OCI-LY3 (cell line): ENCODE results near the gene TMEM240.

ENCODE experiments used
- H2AFZ ChIP-seq: fragments of 200-600, 300-600 bp; shearing (Covaris generic); 2 replicates; pipeline ENCODE4 v1.6.0; 2014; ENCODE audit warnings: antibody characterized with exemption, low read depth, low read length
- H3K27ac ChIP-seq: fragments of 200-600, 300-600 bp; sonication (generic); 2 replicates; pipeline ENCODE4 v1.5.1; 2014; ENCODE audit warnings: mild to moderate bottlenecking, low read length, moderate library complexity, mixed read lengths
- H3K27me3 ChIP-seq: fragments of 200-600, 300-600 bp; sonication (generic); 2 replicates; pipeline ENCODE4 v1.6.1; 2014; ENCODE audit warnings: low read depth, low read length, mixed read lengths
- H3K36me3 ChIP-seq: fragments of 200-600, 300-600 bp; sonication (generic); replicated peaks from 2 replicates; pipeline ENCODE3; 2014; ENCODE audit warnings: low read depth, low read length, mixed read lengths
- H3K4me1 ChIP-seq: fragments of 300-600, 200-600 bp; sonication (generic); 2 replicates; pipeline ENCODE4 v1.6.1; 2014; ENCODE audit warnings: low read length, mixed read lengths
- H3K4me2 ChIP-seq: fragments of 200-600, 300-600 bp; sonication (generic); 2 replicates; pipeline ENCODE4 v1.6.1; 2014; ENCODE audit warnings: low read length, mixed read lengths
- H3K4me3 ChIP-seq: fragments of 300-600, 200-600 bp; sonication (generic); 2 replicates; pipeline ENCODE4 v1.5.1; 2014; ENCODE audit warnings: antibody characterized with exemption, mild to moderate bottlenecking, low read length, moderate library complexity
- H3K79me2 ChIP-seq: fragments of 300-600, 200-600 bp; shearing (Covaris generic); 2 replicates; pipeline ENCODE4 v1.6.1; 2014; ENCODE audit warnings: mild to moderate bottlenecking, low read length, mixed read lengths
- H3K9ac ChIP-seq: fragments of 300-600, 200-600 bp; shearing (Covaris generic); 2 replicates; pipeline ENCODE4 v1.6.0; 2014; ENCODE audit warnings: mild to moderate bottlenecking, low read length, moderate library complexity
- H3K9me3 ChIP-seq: fragments of 200-600, 300-600 bp; shearing (Covaris generic); 2 replicates; pipeline ENCODE4 v1.6.1; 2014; ENCODE audit warnings: low read length, mixed read lengths; ENCODE audit not compliant: insufficient read depth
- H4K20me1 ChIP-seq: fragments of 200-600, 300-600 bp; sonication (generic); 2 replicates; pipeline ENCODE4 v1.6.1; 2016; ENCODE audit warnings: low read length, mixed read lengths; ENCODE audit not compliant: insufficient read depth
- EZH2phosphoT487 ChIP-seq: fragments of 200-600 bp; shearing (Covaris generic); IDR thresholded peaks from 2 replicates; pipeline ENCODE4 v1.6.1; 2018; ENCODE audit warnings: antibody characterized with exemption, mixed run types, low read depth
- TF ChIP-seq, protein P1 (sequence below): fragments of 200-600, 300-600 bp; sonication (generic); IDR thresholded peaks from 2 replicates; pipeline ENCODE4 v1.5.1; 2014; ENCODE audit warnings: antibody characterized with exemption, low read length, low read depth

TMEM240 gene

DNA sequence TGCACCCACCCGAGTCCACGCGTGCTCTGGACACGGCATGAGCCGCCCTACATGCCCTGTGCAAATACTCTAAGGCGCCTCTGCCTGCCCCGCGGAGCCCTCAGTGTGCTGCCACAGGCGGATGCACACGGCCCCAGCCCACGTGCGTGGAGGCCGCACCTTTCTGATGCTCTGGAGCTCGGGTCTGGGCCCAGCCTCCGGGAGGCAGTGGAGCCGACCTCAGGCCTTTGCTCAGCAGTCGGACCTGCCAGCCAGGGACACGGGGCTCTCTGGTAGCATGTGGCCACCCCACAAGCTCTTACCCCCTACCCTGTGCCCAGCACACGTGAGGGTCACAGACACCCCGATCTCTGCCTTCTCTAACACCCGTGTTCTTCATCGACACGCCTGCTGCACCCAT lies 2.1 kb downstream of the TMEM240 start:
- no peak overlapping the region for H3K4me3 ChIP-seq
- no peak overlapping the region for H3K4me2 ChIP-seq
- H3K79me2 ChIP-seq = no peaks in the 10 kb centered on the region
- no peaks in the 10 kb centered on the region for H3K27me3 ChIP-seq
- no peaks in the 10 kb centered on the region for H3K4me1 ChIP-seq
- no peak overlapping the region for H3K9ac ChIP-seq
- no peaks in the 10 kb centered on the region for H3K36me3 ChIP-seq
- no peak overlapping the region for H3K27ac ChIP-seq
- H4K20me1 ChIP-seq = no peaks in the 10 kb centered on the region
- H2AFZ ChIP-seq = no peak overlapping the region
- no peak for TF ChIP-seq EZH2phosphoT487
- TF ChIP-seq, protein P1, sequence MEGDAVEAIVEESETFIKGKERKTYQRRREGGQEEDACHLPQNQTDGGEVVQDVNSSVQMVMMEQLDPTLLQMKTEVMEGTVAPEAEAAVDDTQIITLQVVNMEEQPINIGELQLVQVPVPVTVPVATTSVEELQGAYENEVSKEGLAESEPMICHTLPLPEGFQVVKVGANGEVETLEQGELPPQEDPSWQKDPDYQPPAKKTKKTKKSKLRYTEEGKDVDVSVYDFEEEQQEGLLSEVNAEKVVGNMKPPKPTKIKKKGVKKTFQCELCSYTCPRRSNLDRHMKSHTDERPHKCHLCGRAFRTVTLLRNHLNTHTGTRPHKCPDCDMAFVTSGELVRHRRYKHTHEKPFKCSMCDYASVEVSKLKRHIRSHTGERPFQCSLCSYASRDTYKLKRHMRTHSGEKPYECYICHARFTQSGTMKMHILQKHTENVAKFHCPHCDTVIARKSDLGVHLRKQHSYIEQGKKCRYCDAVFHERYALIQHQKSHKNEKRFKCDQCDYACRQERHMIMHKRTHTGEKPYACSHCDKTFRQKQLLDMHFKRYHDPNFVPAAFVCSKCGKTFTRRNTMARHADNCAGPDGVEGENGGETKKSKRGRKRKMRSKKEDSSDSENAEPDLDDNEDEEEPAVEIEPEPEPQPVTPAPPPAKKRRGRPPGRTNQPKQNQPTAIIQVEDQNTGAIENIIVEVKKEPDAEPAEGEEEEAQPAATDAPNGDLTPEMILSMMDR = no peak
- H3K9me3 ChIP-seq = no peaks in the 10 kb centered on the region

GRCh38 chr1:1537626-1538250 lies 2.7 kb downstream of the TMEM240 start:
- no peak overlapping the region for H2AFZ ChIP-seq

DNA sequence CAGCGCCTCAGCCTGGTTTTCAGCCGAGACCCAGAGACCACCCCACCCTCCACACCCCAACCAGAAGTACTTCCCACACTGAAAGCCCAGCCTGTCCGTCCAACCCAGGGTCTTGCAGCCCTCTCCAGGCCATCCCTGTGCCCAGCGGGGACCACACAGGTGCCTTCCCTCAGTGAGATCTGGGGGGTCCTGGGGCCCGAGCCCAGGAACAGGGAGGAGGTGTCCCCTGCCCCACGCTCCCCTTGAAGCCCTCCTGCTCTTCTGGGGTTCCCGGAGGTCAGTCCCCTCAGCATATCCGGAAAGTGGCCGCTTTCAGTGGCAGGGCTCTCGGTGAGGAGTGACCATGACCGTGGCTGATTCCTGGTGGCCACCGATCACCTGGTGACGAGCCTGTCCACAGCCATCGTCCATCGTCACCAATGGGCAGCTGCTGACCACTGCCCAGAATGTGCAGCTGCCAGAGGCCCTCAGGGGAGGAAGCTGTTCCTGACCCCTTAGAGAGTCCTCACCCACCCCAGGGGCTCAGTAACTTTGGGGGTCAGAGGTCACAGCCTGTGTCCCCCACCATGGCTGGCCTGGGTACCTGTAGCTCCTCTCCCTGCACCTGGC lies 3.4 kb downstream of the TMEM240 start:
- no peak overlapping the region for H3K4me2 ChIP-seq
- H3K36me3 ChIP-seq = no peaks in the 10 kb centered on the region
- TF ChIP-seq, protein P1 = no peak
- no peak for TF ChIP-seq EZH2phosphoT487
- no peaks in the 10 kb centered on the region for H3K79me2 ChIP-seq
- no peaks in the 10 kb centered on the region for H4K20me1 ChIP-seq
- H3K27ac ChIP-seq = no peak overlapping the region
- H3K9ac ChIP-seq = no peak overlapping the region
- no peaks in the 10 kb centered on the region for H3K9me3 ChIP-seq
- H3K27me3 ChIP-seq = no peaks in the 10 kb centered on the region
- no peak overlapping the region for H3K4me3 ChIP-seq
- no peak overlapping the region for H2AFZ ChIP-seq
- no peaks in the 10 kb centered on the region for H3K4me1 ChIP-seq

More at GRCh38 chr1:1537626-1538250, 2.7 kb downstream of the TMEM240 start:
- H4K20me1 ChIP-seq = no peaks in the 10 kb centered on the region
- no peak overlapping the region for H3K27ac ChIP-seq
- H3K9ac ChIP-seq = no peak overlapping the region
- H3K4me1 ChIP-seq = no peaks in the 10 kb centered on the region
- H3K36me3 ChIP-seq = no peaks in the 10 kb centered on the region
- H3K4me3 ChIP-seq = no peak overlapping the region
- H3K27me3 ChIP-seq = no peaks in the 10 kb centered on the region
- H3K79me2 ChIP-seq = no peaks in the 10 kb centered on the region
- TF ChIP-seq EZH2phosphoT487 = no peak
- TF ChIP-seq, protein P1 = no peak
- H3K4me2 ChIP-seq = no peak overlapping the region
- H3K9me3 ChIP-seq = no peaks in the 10 kb centered on the region

- no peak for TF ChIP-seq EZH2phosphoT487
- TF ChIP-seq, protein P1 = no peak
- Histone ChIP-seq H3K4me1 (no peaks in the 10 kb centered on the region), H3K4me2 (no peak overlapping the region), H3K27me3 (no peaks in the 10 kb centered on the region), H4K20me1 (no peaks in the 10 kb centered on the region), H3K9me3 (no peaks in the 10 kb centered on the region), H3K27ac (no peak overlapping the region), H2AFZ (no peak overlapping the region), H3K9ac (no peak overlapping the region), H3K79me2 (no peaks in the 10 kb centered on the region), H3K36me3 (peaks cover 3% of the 10 kb centered on the region), H3K4me3 (no peak overlapping the region)
These were observed 4.1 kb downstream of the TMEM240 start for GRCh38 chr1:1536019-1536937.
